ENCODE results near the gene AQP12B. TPM values are rescaled to one million over a fixed set of nuclear protein-coding genes. Genes with fewer than 3 reads are reported as not detected.

Gene AQP12B
- total and polyA plus RNA-seq, 8 donors, result 0.14 TPM; not detected in 7

DNA sequence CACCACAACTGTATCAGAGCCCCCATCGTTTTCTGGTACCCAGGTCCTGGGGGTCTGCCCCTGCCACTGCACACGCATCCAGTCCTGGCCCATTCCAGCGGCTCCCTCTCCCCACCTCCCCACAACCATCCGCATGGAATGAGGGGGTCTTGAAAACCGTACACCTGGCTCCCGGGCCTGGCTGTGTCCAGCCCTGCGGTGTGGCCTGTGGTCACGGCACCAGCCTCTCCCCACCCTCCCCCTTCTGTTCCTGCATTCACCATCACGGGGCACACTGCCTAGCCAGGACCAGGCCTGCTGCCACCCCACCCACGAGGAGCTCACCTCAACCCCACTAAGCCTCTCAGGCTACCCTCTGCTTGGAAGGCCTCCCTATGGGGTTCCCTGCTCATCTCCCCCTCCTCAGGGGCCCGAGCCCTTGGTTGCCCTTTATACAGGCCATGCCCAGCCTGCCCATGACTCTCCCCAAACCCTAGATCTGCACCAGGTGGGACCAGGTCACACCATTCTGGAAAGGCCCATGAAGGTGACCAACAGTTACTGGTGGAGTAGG lies 46.0 kb downstream of the AQP12B start:
- H3K27ac ChIP-seq, result no peak overlapping the region
- intact Hi-C loops (cut with DNase I), result no loop called here
- ATAC-seq (no peak), DNase-seq (peak in 1 of 4 donors; percentile 51)
- H3K4me1 ChIP-seq, result no peaks in the 10 kb centered on the region
- peaks cover 0 to 1% of the 10 kb centered on the region in 2 donors for H3K36me3 ChIP-seq
- H3K27me3 ChIP-seq, result no peaks in the 10 kb centered on the region
- H3K9me3 ChIP-seq, result peaks cover 0 to 20% of the 10 kb centered on the region in 2 donors
- no peak overlapping the region for H3K4me3 ChIP-seq
- no peak for TF ChIP-seq CTCF (IDR thresholded peaks at IDR 0.05)

DNA sequence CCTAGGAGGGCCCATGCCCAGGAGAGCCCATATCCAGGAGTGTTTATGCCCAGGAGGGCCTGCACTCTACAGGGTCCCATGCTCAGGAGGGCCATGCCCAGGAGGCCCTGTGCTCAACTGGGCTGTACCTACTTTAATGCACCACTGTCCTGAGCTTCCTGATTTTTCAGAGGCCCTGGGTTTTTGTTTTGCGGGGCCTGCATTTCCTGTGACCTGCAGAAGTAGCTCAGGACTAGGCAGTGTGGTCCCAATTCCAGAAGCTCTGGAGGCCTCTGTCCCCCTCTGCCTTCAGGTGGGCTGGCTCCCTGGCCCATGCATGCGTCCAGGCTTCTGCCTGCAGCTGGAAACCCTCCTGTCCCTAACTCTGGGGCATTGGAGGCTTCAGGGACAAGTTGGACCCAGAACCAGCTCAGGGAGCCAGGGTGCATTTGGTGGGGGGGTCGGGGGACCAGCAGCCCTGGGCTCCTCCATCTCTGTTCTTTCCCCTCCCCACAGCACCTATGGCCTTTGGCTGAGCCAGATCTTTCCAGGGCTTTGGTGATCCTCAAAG lies 46.6 kb downstream of the AQP12B start:
- peaks cover 0 to 20% of the 10 kb centered on the region in 2 donors for H3K9me3 ChIP-seq
- intact Hi-C loops (cut with DNase I), result no loop called here
- H3K4me3 ChIP-seq, result no peak overlapping the region
- peak in 1 of 4 donors; percentile 13 for DNase-seq
- H3K27me3 ChIP-seq, result no peaks in the 10 kb centered on the region
- ATAC-seq, result no peak
- no peak overlapping the region for H3K27ac ChIP-seq
- H3K36me3 ChIP-seq, result peaks cover 0 to 5% of the 10 kb centered on the region in 2 donors
- H3K4me1 ChIP-seq, result no peaks in the 10 kb centered on the region
- TF ChIP-seq CTCF (IDR thresholded peaks at IDR 0.05), result no peak

DNA sequence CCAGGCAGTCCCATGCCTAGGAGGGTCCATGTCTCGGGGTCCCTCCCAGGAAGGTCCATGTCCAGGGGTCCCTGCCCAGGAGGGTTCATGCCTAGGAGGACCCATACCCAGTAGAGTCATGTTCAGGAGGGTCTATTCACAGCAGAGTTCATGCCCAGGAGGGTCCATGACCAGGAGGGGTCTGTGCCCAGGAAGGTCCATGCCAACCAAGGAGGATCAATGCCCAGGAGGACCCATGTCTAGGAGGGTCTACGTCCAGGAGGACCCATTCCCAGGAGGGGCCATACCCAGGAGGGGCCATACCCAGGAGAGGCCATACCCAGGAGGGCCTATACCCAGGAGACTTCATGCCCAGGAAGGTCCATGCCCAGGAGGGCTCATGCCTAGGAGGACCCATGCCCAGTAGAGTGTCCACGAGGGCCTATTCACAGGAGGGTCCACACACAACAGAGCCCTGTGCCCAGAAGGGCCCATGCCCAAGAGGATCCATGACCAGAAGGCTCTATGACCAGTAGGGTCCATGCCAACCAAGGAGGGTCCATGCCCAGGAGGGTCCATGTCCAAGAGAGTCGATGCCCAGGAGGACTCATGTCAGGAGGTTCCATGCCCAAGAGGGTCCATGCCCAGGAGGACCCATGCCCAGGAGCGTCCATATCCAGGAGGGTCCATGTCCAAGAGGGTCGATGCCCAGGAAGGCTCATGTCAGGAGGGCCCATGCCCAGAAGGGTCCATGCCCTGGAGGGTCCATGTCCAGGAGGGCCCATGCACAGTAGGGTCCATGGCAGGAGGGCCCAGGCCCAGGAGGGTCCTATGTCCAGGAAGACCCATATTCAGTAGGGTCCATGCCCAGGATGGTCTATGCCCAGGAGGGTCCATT lies 47.3 kb downstream of the AQP12B start:
- no peak overlapping the region for H3K27ac ChIP-seq
- peaks cover 0 to 12% of the 10 kb centered on the region in 2 donors for H3K36me3 ChIP-seq
- DNase-seq (peak in 2 of 4 donors; percentile 21 to 24), ATAC-seq (no peak)
- peaks cover 0 to 20% of the 10 kb centered on the region in 2 donors for H3K9me3 ChIP-seq
- H3K4me3 ChIP-seq, result no peak overlapping the region
- TF ChIP-seq CTCF (IDR thresholded peaks at IDR 0.05), result no peak
- intact Hi-C loops (cut with DNase I), result no loop called here
- no peaks in the 10 kb centered on the region for H3K4me1 ChIP-seq
- H3K27me3 ChIP-seq, result no peaks in the 10 kb centered on the region

DNA sequence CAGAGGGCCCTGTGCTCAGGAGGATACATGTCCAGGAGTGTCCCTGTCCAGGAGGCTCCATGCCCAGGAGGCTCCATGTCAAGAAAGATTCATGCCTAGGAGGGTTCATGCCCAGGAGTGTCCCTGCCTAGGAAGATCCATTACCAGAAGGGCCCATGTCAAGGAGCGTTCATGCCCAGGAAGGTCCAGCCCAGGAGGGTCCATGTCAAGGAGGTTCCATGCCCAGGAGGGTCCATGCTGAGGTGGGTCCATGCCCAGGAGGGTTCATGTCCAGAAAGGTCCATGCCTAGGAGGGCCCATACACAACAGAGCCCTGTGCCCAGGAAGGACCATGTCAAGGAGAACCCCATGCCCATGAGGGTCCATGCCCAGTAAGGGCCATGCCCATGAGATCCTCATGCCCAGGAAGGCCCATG lies 50.4 kb downstream of the AQP12B start:
- Histone ChIP-seq H3K27me3 (peaks cover 0 to 14% of the 10 kb centered on the region in 2 donors), H3K4me1 (peaks cover 0 to under 1% of the 10 kb centered on the region in 2 donors), H3K4me3 (no peak overlapping the region), H3K9me3 (peaks cover 0 to 20% of the 10 kb centered on the region in 2 donors), H3K27ac (no peak overlapping the region), H3K36me3 (peaks cover 0 to 17% of the 10 kb centered on the region in 2 donors)
- DNase-seq (peak in 1 of 4 donors; percentile 4), ATAC-seq (no peak)
- no peak for TF ChIP-seq CTCF (IDR thresholded peaks at IDR 0.05)
- intact Hi-C loops (cut with DNase I), result no loop called here
